Stimulated activated CD4-positive, alpha-beta T cell treated with anti-CD3 and anti-CD28 coated beads, Interleukin-1b, Interleukin-23, amount 100 ng/mL, for 48 hours (primary cell): ENCODE results near the gene COX7A2.

ENCODE experiments used
- DNase-seq: peaks from one replicate; pipeline ENCODE4 v3.0.0-alpha.2; 2020

COX7A2 gene

GRCh38 chr6:75219263-75219662 is 24.3 kb downstream of the COX7A2 start:
- no peak for DNase-seq

- DNase-seq, result no peak
Measured at GRCh38 chr6:75217193-75217592, 26.4 kb downstream of the COX7A2 start.

DNA sequence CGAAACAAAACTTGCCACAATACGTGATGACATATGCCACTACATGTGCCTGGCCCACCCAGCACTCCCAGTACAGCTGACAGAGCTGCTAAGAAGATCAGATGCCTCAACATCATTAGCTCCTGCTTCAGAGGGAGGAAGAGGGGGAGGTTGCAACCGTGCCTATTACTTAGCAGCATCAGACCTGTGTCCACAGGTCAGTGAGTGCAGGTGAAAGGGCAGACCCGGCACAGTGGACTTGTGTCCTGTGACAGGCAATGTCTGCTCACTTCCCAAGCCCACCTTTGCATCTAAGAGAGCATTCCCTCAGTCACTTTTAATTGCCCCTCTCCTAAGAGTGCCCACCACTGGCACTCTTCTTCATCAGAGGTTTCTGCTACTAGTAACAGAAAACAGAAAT is 28.3 kb downstream of the COX7A2 start:
- no peak for DNase-seq

- no peak for DNase-seq
Measured at GRCh38 chr6:75213732-75214131, 29.9 kb downstream of the COX7A2 start.

DNA sequence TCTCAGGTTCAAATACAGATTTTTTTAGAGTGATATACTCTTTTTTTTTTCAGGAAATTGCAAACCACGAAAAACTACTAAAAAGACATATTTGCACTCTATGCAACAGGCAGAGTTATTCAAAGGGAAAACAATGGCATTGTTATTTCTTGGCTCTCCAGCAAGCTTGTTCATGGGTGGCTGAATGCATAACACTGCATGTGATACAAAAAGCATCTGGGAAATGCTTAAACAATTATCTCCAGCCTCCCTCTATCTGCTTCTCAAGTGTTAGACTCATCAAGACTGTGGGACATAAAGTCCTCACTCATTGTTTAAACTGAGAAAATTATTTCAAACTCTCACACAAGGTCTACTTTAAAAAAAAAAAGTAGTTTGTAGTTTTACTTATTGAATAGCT is 30.5 kb downstream of the COX7A2 start:
- DNase-seq, result no peak

DNA sequence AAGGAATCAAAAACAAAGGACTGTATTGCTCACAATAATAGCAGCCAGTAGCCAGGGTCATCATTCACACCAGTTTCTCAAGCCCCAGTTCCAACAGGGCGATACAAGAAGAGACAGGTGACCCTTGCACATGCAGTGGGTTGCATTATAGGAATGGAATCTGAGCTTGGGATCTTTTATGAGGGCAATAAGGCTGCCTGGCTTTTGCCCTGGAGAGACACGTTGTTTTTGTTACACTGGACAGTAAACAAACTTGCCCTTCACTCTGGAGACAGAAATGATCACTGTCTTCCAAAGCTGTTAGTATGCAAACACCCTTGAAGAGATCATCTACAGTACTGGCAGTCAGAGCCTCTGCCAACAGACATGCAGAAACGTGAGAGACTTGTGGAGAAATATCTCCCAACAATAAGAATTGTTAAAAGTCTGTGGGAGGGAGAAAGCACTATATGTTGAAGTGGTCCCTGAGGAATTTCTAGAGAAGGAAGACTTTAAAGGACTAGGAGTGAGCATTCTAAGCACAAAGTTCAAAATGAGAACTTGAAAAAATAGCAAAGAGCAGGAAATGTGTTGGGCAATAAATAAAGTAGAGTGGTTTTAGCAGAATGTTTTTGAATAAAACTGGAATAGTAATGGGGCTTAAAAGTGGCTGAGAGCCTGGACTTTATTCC is 31.5 kb downstream of the COX7A2 start:
- DNase-seq, result no peak

- peak; percentile 10 for DNase-seq
Measured at GRCh38 chr6:75210885-75211739, 32.5 kb downstream of the COX7A2 start.

DNA sequence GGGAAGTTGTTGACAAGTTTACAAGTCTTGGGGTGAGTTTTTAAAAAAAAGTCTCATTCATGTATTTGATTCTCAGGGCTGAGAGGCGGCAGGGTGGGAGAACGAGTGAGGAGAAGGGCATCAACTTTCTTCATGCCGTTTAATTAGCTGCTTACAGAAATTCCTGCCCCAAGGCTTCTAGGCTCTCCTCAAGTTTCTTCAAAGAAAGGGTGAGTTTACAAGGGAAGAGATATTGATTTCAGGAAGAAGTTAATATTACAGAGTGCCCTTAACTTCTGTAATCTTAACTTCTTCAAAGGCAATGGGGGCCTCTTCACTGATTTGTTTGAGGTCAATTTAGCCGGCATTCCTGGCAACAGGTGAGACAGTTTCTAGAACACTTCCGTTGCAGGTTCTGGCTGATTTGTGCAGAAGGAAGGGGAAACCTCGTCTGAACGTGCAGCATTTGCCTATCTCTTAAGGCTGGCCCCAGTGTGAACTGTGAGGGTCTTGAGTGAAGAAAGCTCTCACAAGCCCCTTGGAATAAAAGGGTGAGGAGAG is 34.3 kb downstream of the COX7A2 start:
- DNase-seq, result no peak

DNA sequence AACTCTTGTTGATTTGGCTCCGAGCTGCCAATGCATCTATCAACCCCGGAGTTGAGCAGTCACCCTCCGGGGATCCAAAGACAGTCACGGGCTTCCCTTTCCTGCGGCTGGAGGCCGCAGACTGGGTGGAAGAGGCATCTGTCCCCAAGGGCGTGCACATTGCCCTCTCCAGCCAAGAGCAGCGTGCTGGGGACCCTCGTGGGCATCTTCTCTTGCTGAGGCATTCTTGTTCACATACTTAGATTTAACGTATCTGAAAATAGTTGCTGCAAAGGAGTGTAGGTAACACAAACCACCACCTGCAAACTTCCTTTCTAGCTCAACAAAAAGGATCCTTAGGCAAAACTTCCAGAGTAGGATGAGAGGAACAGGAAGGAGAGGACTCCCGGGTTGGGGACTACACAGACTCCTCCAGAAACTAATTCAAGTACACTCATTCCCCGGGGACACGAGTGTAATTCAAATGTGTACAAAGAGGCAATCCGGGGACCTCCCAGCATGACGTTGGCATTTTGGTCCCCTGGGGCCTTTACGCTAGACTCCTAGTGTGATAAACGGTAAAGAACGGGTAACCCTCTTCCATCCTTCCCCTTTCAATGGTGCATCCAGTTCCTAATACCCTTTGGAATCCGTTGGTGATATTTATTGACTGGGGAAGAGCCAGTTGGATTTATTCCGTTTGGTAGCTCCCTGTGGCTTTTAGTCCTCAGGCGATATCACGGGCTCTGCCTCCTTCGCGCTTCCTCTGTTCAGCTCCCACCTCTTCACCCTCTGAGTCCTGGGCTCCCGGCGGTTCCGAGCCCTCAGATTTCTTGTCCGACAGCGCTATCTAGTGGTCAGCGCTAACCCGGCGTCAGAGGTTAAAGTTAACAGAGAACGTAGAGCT is 35.1 kb downstream of the COX7A2 start:
- DNase-seq, result peak; percentile 80

DNA sequence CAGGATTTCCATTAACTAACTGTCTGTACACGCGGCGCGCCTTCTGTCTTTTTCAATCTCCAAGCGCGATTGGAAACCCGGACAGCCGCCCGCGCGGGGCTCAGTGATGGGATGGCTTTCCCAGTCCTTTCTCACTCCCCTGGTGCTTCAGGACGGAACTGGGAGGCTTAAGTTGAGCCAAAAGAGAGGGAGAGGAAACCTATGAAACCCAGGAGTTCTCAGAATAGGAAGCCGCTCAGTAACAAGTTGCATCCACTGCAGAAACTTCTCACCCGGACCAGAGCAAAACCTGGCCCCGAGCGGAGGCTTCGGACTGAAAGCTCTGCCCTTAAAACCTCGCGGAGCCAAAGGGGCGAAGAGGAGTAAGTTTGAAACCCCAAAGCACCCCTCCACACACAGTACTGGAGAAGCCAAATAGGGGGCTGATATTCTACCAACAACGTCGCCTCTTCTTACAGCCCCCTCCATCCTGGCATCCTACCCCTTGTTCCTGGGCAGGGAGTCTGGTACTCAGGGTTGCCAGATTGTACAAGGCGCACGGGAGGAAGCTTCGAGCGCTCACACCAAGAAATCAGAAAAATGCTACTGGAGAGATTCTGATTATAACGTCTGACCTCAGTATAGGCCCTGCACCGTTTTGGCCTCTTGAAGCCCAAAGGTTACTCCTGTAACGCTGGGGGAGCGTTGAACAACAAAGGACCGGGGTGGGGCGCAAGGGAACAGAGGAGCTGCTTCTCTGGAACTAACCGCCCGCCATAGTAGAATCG is 36.8 kb downstream of the COX7A2 start:
- no peak for DNase-seq

GRCh38 chr6:75205776-75206575 is 37.6 kb downstream of the COX7A2 start, which contains the start of gene COL12A1:
Gene COL12A1 (minus strand): TSS chr6:75206053. CDS start chr6:75202792, 3,261 bp downstream.
- DNase-seq, result peak; percentile 8

- no peak for DNase-seq
Measured at GRCh38 chr6:75204959-75205775, 38.4 kb downstream of the COX7A2 start.

- DNase-seq, result peak; percentile 44
Measured at GRCh38 chr6:75204217-75204958, 39.2 kb downstream of the COX7A2 start.

GRCh38 chr6:75203721-75204120 is 39.9 kb downstream of the COX7A2 start:
- DNase-seq, result no peak

- no peak for DNase-seq
Measured at GRCh38 chr6:75202676-75203131, 40.9 kb downstream of the COX7A2 start.

GRCh38 chr6:75201901-75202672 is 41.5 kb downstream of the COX7A2 start:
- DNase-seq, result peak; percentile 2

DNA sequence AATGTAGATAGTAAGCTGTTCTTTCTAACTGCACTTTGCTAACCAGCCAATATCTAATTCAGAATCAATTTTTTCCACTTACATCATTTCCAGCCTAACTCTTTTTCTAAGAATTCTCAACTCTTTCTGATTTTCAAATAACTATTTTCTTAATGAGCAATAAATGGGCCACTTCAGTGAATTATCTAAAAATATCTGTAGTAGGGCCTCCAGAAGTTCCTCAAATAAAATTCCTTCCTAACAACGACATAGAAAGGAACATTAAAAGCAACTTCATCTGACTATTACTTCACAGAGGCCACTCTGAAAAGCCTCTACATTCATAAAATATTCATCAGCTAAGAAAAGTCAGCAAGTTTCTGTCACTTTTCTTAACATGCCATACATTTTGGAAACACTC is 42.6 kb downstream of the COX7A2 start:
- DNase-seq, result no peak

GRCh38 chr6:75199889-75200288 is 43.7 kb downstream of the COX7A2 start:
- no peak for DNase-seq
